CD1c-positive myeloid dendritic cell (primary cell): Measurements from ENCODE around the gene ADAMTS19.

Experiments used
- DNase-seq: peaks from one replicate; pipeline ENCODE4 v3.0.0-alpha.2; 2016; ENCODE audit errors: extremely low spot score

The ADAMTS19 gene

GRCh38 chr5:129672006-129672405, 211.9 kb downstream of the ADAMTS19 start:
- no peak for DNase-seq

- no peak for DNase-seq
Measured at GRCh38 chr5:129679671-129680070, 219.6 kb downstream of the ADAMTS19 start.

- no peak for DNase-seq
Measured at GRCh38 chr5:129687941-129688340, 227.8 kb downstream of the ADAMTS19 start.

DNA sequence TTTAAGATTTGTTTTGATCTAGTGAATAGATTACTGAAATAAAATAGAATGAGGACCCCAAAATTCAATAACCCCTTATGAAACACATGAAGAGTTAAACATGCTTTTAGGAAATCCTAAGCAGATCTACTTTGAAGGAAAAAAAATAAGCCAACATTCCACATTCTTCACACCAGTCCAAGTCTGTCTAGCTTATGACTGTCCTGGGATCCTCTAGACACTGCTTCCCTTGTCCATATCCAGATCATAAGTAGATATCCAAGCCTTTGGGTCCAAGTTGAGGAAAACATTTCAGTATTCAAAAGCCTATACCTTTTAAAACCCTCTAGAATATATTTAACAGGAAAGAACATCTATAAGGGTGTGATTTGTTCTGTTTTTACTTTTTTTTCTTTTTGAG, 228.9 kb downstream of the ADAMTS19 start:
- no peak for DNase-seq

- no peak for DNase-seq
Measured at GRCh38 chr5:129691220-129691619, 231.1 kb downstream of the ADAMTS19 start.

DNA sequence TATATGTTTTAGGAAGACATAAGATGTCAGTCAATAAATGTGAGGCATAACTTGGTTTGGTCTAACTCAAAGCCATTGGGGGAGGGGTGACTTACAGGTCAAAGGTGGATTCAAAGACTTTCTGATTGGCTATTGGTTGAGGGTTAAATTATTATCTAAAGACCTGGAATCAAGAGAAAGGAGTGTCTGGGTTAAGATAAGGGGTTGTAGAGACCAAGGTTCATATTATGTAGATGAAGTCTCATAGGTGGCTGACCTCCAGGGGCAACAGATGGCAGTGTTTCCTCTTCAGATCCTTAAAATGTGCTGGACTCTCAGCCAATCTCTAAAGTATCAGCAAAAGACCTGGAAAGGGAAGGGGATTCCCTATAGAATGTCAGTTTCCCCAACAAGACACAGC, 236.5 kb downstream of the ADAMTS19 start:
- no peak for DNase-seq

GRCh38 chr5:129698661-129699060, 238.6 kb downstream of the ADAMTS19 start:
- DNase-seq = no peak

DNA sequence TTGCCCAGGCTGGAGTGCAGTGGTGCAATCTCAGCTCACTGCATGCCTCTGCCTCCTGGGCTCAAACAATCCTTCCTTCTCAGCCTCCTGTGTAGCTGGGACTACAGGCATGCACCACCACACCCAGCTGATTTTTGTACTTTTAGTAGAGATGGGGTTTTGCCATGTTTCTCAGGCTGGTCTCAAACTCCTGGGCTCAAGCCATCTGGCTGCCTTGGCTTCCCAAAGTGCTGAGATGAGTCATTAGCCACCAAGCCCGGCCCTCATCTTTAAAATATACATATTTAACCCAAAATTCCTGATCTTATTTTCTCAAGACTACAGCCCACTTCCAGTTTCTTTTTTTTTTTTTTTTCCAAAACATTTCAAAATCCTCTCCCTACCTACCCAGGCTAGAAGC, 256.1 kb downstream of the ADAMTS19 start:
- DNase-seq = no peak

- no peak for DNase-seq
Measured at GRCh38 chr5:129716651-129717050, 256.6 kb downstream of the ADAMTS19 start.

- no peak for DNase-seq
Measured at GRCh38 chr5:129717751-129718310, 257.7 kb downstream of the ADAMTS19 start.

GRCh38 chr5:129718471-129719090, 258.5 kb downstream of the ADAMTS19 start:
- DNase-seq = no peak

GRCh38 chr5:129724222-129724621, 264.1 kb downstream of the ADAMTS19 start:
- no peak for DNase-seq

- no peak for DNase-seq
Measured at GRCh38 chr5:129724647-129725046, 264.5 kb downstream of the ADAMTS19 start.

DNA sequence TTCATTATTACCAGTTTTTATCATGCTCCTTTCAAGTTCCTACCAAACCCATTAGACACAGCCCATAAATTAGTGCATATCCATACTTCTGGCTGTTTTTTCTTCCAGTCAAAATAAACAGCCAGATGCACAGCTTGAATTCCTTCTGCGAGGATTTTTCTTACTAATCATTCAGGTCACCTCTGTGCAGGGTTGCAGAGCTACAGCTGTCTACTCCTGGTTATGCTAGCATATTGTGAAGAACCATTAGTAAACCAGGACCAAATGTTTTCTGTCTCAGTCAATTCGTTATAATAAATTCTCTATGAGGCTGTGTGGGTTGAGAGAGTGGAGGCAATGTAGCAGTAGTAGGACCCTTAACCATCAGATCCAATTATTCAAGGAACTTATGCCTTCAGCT, 279.7 kb downstream of the ADAMTS19 start:
- no peak for DNase-seq

- no peak for DNase-seq
Measured at GRCh38 chr5:129743541-129744187, 283.6 kb downstream of the ADAMTS19 start.

GRCh38 chr5:129745997-129746396, 285.9 kb downstream of the ADAMTS19 start:
- no peak for DNase-seq

DNA sequence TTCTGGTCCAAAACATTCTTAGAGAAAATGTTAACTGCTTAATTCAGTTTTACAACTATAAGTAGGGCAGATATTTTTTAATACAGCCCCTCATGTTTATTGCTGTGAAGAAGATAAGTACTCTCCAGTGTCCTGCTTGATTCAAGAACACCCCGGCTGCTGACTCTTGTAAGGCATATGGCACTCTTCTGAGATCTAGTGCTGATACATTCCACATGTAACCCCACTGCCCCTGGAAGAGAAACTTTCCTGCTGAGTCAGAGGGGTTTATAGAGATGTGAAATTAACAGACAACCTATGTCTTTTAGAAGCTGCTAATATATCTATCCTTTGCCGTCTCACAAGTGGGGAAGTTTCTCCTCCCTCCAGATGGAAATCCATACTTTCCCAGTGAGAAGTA, 286.8 kb downstream of the ADAMTS19 start:
- no peak for DNase-seq

- no peak for DNase-seq
Measured at GRCh38 chr5:129747572-129748407, 287.7 kb downstream of the ADAMTS19 start, which contains the start of gene MINAR2. Gene MINAR2 (plus strand): TSS chr5:129748094. CDS start chr5:129748191, 97 bp downstream.

DNA sequence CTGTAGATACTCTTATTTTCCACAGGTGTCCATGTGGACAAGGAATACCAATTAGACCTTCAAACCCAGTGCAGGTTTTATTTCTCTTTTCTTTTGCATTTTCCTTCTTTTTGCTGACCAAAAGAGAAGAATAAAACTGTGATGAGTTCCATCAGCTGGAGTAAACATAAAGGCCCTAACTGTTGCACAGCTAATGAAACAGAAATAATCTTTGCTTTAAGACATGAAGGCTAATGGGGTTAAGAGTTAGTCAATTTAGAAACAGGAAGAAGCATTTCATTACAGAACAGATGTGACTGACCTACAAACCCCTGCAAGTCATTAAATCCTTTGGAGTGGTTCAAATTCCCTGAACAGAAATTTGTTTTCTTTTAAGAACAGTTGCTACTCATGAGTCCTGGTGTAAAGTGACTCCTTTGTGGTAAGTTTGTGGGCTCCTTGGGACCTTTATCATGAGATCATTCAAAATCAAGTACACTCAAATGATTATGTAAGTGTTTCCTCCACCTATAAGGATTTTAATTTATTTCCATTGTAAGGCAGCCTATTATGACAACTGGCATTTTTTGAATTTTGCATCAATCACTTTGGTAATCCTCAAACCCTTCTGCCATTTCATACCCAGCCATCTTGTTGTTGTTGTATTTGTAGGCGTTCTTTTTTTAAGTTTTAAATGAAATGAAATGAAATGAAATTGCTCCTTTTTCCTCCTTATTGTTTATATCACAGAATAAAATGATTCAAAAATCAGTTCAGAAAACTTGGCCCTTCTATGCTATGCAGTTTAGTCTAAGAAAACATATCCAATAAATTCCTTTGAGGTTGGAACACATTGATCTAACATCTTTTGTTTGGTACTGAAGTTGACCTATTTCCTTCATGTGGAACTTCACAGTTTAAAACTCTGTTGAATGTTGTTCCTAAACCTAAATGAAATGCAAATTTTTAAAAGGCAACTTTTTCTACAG, 289.1 kb downstream of the ADAMTS19 start:
- no peak for DNase-seq

DNA sequence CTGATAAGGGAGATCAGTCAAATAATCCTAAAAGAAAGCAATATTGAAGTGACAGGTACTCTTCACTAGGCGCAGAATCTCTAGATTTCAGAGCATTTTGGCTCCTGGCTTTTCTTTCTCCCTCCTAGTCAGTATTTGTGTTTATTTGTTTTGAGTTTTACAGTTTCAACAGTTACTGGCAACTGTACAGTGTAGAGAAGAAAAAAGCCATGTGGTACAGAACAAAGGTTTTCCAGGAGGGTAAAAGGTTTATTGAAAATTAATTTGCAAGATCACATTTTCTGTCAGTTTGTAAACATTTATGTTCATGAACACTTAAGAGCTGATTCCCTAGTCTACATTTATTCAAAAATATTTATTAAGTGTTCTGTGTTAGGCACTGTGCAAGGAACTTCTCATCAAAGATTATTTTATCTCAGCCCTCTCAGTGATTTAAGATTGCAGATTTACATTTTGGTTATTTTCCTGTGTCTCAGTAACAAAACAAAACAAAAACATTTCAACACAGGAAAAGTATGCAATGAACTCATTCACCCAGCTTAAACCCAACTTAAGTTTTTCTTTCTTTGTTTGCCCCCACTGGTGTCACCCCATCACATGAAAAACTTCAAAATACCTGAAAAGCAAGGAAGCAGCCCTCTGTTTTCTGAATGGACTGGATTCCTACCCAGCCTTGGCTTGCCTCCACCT, 300.7 kb downstream of the ADAMTS19 start:
- DNase-seq = no peak

DNA sequence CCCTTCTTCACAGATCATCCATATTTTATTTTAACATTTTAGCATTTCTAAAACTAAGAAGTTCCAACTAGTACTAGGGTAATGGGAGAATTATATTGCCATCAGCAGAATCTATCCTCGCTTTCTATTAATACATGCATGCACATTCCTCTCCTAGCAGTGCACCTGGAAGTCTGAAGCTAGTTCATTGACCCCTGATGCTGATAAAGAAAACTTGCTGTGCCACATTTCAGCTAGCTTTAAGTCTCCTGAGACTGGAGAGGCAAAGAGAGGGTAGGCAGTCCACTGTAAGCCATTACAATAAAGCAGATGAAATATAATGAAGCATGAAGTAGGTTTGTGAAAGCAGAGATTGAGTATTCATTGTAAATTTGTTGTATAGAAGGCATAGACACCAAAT, 303.6 kb downstream of the ADAMTS19 start:
- DNase-seq = no peak
